ENCODE results near the gene SERINC5.

- TF ChIP-seq POLR2A (IDR thresholded peaks at IDR 0.05): no peak
- TF ChIP-seq CTCF (IDR thresholded peaks at IDR 0.05): no peak
Measured at GRCh38 chr5:80300125-80300524, 44.3 kb upstream of the SERINC5 start.

All from testis (tissue), 2 donors.